Fibroblast of skin of right biceps (primary cell): ENCODE measurements around the gene EEF1AKMT3.
"Not testable (repeated sequence)": the region's sequence is repeated elsewhere in the genome, so short reads cannot be mapped to it uniquely, and the experiment has no call there.

Source experiments
- DNase-seq: peaks from one replicate; pipeline ENCODE4 v3.0.0-alpha.2; 2013

The EEF1AKMT3 gene

GRCh38 chr12:57766464-57767304 lies 5.7 kb upstream of the EEF1AKMT3 start, which contains the start of gene CYP27B1:
Gene CYP27B1, minus strand, starts transcription at chr12:57767078. Its CDS starts 37 bp downstream, at chr12:57767041.
- DNase-seq, result no peak

- DNase-seq, result no peak
Observed at GRCh38 chr12:57767305-57767698, 5.1 kb upstream of the EEF1AKMT3 start.

- DNase-seq, result no peak
Observed at GRCh38 chr12:57767876-57768275, 4.5 kb upstream of the EEF1AKMT3 start.

GRCh38 chr12:57769594-57769993 lies 2.8 kb upstream of the EEF1AKMT3 start:
- no peak for DNase-seq

GRCh38 chr12:57770734-57771133 lies 1.7 kb upstream of the EEF1AKMT3 start:
- DNase-seq, result no peak

GRCh38 chr12:57771236-57771872 lies 1.1 kb upstream of the EEF1AKMT3 start:
- peak; percentile 94 for DNase-seq

- DNase-seq, result peak; percentile 98
Observed at GRCh38 chr12:57771873-57772428, 463 bp upstream of the EEF1AKMT3 start, which contains the start of gene METTL1. Gene METTL1, minus strand, starts transcription at chr12:57772105. Its CDS starts 22 bp downstream, at chr12:57772083.

- DNase-seq, result not testable (repeated sequence)
Observed at GRCh38 chr12:57774634-57775033, 2.2 kb downstream of the EEF1AKMT3 start.

- DNase-seq, result no peak
Observed at GRCh38 chr12:57775044-57775443, 2.6 kb downstream of the EEF1AKMT3 start.

GRCh38 chr12:57775563-57776246 lies 3.3 kb downstream of the EEF1AKMT3 start:
- DNase-seq, result no peak

- no peak for DNase-seq
Observed at GRCh38 chr12:57776247-57776587, 3.8 kb downstream of the EEF1AKMT3 start.

GRCh38 chr12:57777367-57777766 lies 5.0 kb downstream of the EEF1AKMT3 start:
- DNase-seq, result no peak

- no peak for DNase-seq
Observed at GRCh38 chr12:57777911-57778310, 5.5 kb downstream of the EEF1AKMT3 start.

- no peak for DNase-seq
Observed at GRCh38 chr12:57779736-57780135, 7.3 kb downstream of the EEF1AKMT3 start.

- DNase-seq, result no peak
Observed at GRCh38 chr12:57780284-57780897, 8.0 kb downstream of the EEF1AKMT3 start.

GRCh38 chr12:57781244-57781643 lies 8.8 kb downstream of the EEF1AKMT3 start:
- no peak for DNase-seq

GRCh38 chr12:57781801-57782200 lies 9.4 kb downstream of the EEF1AKMT3 start:
- DNase-seq, result no peak

- DNase-seq, result no peak
Observed at GRCh38 chr12:57782243-57782607, 9.8 kb downstream of the EEF1AKMT3 start.

- DNase-seq, result peak; percentile 94
Observed at GRCh38 chr12:57782608-57783465, 10.4 kb downstream of the EEF1AKMT3 start, which contains the start of gene TSFM. Gene TSFM, plus strand, starts transcription at chr12:57782787. Its CDS starts 15 bp downstream, at chr12:57782802.

GRCh38 chr12:57783466-57783801 lies 11.0 kb downstream of the EEF1AKMT3 start:
- no peak for DNase-seq

GRCh38 chr12:57783861-57784260 lies 11.4 kb downstream of the EEF1AKMT3 start:
- DNase-seq, result no peak

GRCh38 chr12:57793920-57794319 lies 21.5 kb downstream of the EEF1AKMT3 start:
- DNase-seq, result peak; percentile 88
